Activated T-cell treated with anti-CD3 and anti-CD28 coated beads, Interleukin-2, amount 50 U/mL, for 24 hours (primary cell): ENCODE results near the gene RUFY4.

Experiments used
- DNase-seq: peaks from one replicate; pipeline ENCODE4 v3.0.0-alpha.2; 2020
- H3K27ac Mint-ChIP-seq: 2 replicates; pipeline ENCODE4 v1.8.0; 2020; ENCODE audit warnings: mild to moderate bottlenecking, mixed read lengths
- H3K27me3 Mint-ChIP-seq: 2 replicates; pipeline ENCODE4 v1.8.0; 2020; ENCODE audit warnings: mixed read lengths
- H3K36me3 Mint-ChIP-seq: 2 replicates; pipeline ENCODE4 v1.8.0; 2020; ENCODE audit warnings: low read depth, mixed read lengths
- H3K4me1 Mint-ChIP-seq: 2 replicates; pipeline ENCODE4 v1.8.0; 2020; ENCODE audit warnings: low read depth, mixed read lengths
- H3K4me3 Mint-ChIP-seq: 2 replicates; pipeline ENCODE4 v1.8.0; 2020; ENCODE audit warnings: mild to moderate bottlenecking, moderate library complexity, mixed read lengths
- H3K9me3 Mint-ChIP-seq: 2 replicates; pipeline ENCODE4 v1.8.0; 2020; ENCODE audit warnings: mixed read lengths

RUFY4 gene

DNA sequence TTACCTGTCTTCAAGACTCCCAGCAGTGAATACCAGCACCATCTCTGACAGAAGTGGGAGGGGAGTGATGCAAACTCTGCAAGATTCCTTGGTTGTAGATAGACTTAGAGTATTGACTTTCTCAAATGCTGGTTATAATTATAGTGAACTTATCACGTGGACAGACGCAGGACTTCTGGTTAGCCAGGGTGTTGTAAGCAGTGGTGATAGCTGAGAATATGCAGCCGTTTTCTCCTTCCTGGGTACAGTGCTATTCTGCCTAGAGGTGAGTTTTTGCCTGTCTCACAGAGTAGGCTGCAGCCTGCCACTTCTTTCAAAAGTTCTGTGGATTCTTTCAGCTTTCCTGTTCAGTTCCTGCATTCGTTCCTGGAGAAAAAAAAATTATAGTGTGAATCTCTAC lies 56.0 kb downstream of the RUFY4 start:
- Mint-ChIP-seq H3K4me3 (no peak overlapping the region), H3K27ac (no peak overlapping the region)

DNA sequence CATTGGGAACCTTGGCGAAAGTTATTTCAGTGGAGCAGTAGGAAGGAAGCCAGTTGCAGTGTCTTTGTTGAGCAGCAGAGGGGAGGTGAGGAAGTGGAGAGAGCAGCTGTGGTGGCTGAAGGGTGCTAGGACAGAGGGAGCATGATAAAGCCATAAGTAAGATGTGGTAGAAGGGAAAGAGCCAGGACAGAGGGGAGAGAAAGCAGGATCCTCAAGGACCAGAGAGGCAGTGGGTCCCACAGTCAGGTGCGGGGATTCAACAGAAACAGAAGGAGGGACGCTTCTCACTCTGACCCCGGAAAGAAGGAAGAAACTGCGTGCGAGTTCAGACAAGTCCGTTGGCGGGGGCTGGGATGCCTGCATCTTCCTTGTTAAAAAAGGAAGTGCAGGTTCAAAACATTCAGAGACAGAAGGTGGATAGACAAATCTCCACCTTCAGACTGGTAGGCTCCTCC lies 56.6 kb downstream of the RUFY4 start, which contains the start of gene CXCR2:
Gene CXCR2 (plus strand): TSS at position 403 of the 455 bp plus-strand sequence. CDS start 8,774 bp downstream, outside the sequence.
- no peaks in the 10 kb centered on the region for H3K36me3 Mint-ChIP-seq
- peaks cover 12% of the 10 kb centered on the region for H3K9me3 Mint-ChIP-seq
- H3K4me3 Mint-ChIP-seq = no peak within 1 kb of the TSS
- H3K27me3 Mint-ChIP-seq = peaks cover 23% of the 10 kb centered on the region
- peaks cover 6% of the 10 kb centered on the region for H3K4me1 Mint-ChIP-seq
- H3K27ac Mint-ChIP-seq = peak within 1 kb of the TSS; percentile 17
- DNase-seq = no peak

More for the DNA sequence above, 56.0 kb downstream of the RUFY4 start:
- H3K9me3 Mint-ChIP-seq = peaks cover 12% of the 10 kb centered on the region
- H3K27me3 Mint-ChIP-seq = peaks cover 26% of the 10 kb centered on the region
- no peak for DNase-seq
- no peaks in the 10 kb centered on the region for H3K36me3 Mint-ChIP-seq
- H3K4me1 Mint-ChIP-seq = peaks cover 6% of the 10 kb centered on the region

DNA sequence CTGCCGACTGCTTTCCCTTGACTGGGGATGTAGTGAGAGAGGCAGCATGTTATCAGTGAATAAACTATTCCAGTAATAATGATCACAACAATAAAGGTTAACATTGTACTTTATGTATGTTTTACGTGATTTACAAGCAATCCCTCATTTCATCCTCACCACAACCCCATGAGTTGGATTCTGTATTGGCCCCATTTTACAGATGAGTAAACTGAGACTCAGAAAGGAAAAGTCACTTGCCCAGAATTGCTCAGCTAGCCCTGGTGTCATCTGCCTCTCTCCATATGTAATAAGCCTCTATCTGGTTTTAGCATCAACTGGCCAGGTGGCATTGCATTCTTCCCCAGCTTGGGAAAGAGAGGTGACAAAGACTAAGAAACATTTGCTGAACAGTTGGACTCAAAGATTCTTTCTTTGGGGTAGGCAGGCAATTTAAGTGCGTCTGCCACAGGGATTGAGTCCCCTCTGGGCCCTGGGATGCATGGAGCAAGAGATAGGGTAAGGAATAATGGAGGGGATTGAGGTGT lies 58.9 kb downstream of the RUFY4 start:
- peaks cover under 1% of the 10 kb centered on the region for H3K9me3 Mint-ChIP-seq
- no peak overlapping the region for H3K4me3 Mint-ChIP-seq
- H3K36me3 Mint-ChIP-seq = no peaks in the 10 kb centered on the region
- H3K27me3 Mint-ChIP-seq = peaks cover 26% of the 10 kb centered on the region
- H3K27ac Mint-ChIP-seq = no peak overlapping the region
- H3K4me1 Mint-ChIP-seq = peaks cover 6% of the 10 kb centered on the region
- DNase-seq = no peak

DNA sequence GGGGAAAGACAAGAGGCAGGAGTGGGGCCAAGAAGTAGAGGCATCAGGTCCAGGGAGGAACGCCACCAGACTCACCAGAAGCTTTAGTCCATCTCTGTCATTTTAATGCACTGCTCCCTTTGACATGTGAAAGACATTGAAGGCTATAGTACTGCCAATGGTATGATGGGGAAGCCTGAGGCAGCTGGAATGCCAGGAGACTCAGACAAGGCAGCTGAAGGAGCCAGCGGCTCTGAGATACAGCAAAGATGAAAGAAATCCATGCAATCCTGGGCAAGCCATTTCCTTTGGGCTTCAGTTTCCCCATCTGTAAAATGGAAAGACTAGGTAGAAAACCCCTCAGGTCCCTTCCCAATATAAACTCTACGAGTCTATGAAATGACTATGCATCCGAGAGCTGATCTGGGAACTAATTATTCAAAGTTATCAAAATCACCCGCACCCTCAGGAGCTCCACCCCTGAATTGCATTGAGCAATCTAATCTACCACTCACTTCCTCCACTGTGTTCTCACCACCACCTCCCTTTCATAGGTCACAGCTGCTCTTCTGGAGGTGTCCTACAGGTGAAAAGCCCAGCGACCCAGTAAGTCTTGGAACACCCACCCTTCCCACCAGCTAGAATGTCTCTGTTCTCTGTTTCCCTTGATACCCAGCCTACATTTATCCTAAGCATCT lies 59.9 kb downstream of the RUFY4 start:
- peaks cover 6% of the 10 kb centered on the region for H3K4me1 Mint-ChIP-seq

DNA sequence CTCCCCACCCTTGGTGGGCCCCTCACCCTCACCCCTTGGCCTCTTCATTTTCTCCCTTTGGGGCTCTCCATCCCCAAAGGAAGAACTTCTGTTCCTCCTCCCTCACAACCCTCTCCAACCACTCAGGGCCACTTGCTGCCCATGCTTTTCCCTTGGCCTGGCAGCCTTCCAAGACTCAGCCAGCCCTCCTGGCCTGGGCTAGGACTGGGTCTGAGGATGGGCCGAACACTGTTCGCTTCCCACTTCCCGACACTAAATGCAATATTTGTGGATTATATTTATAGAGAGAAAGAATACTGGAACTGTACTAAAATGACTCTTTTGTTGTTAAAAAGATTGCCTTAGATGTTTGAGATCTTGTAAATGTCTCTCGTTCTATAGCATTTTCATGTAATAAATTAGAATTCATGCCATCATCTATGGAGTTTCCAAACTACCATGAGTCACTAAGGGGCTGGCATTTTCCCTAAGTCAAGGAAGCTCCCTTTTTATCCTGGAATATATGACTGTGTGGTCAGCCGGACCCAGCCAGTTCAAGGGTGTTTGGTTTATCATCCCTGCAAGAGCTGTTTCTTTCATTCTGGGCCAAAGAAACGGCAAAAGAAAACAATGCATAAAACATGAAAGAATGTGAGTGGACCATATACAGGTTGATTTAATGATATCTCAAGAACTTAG lies 60.5 kb downstream of the RUFY4 start:
- no peaks in the 10 kb centered on the region for H3K9me3 Mint-ChIP-seq
- H3K4me1 Mint-ChIP-seq = peaks cover 6% of the 10 kb centered on the region
- H3K36me3 Mint-ChIP-seq = no peaks in the 10 kb centered on the region
- H3K27ac Mint-ChIP-seq = no peak overlapping the region
- DNase-seq = no peak
- no peak overlapping the region for H3K4me3 Mint-ChIP-seq
- peaks cover 26% of the 10 kb centered on the region for H3K27me3 Mint-ChIP-seq

More for the DNA sequence above, 59.9 kb downstream of the RUFY4 start:
- Mint-ChIP-seq H3K27ac (no peak overlapping the region), H3K27me3 (peaks cover 26% of the 10 kb centered on the region), H3K36me3 (no peaks in the 10 kb centered on the region), H3K9me3 (no peaks in the 10 kb centered on the region), H3K4me3 (no peak overlapping the region)
- DNase-seq = no peak

DNA sequence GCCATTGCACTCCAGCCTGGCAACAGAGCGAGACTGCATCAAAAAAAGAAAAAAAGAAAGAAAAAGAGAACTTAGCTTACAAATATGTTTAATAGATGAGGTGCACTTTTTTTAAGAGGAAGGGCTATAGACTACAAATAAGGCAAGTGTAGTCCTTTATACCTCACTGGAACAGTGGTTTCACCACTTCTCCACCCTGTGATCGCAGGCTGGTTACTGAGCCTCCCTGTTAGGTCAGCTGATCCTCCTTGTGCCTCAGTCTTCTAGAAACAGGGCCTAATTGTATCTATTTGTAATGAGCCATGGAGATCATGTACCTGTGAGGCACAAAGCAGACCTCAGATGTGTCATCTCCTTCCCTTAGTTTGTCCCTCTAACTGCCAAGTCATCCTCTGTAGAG lies 61.3 kb downstream of the RUFY4 start:
- no peaks in the 10 kb centered on the region for H3K9me3 Mint-ChIP-seq
- H3K4me1 Mint-ChIP-seq = peaks cover 6% of the 10 kb centered on the region
- H3K36me3 Mint-ChIP-seq = no peaks in the 10 kb centered on the region
- DNase-seq = no peak
- no peak overlapping the region for H3K27ac Mint-ChIP-seq
- no peak overlapping the region for H3K4me3 Mint-ChIP-seq
- H3K27me3 Mint-ChIP-seq = peaks cover 28% of the 10 kb centered on the region

DNA sequence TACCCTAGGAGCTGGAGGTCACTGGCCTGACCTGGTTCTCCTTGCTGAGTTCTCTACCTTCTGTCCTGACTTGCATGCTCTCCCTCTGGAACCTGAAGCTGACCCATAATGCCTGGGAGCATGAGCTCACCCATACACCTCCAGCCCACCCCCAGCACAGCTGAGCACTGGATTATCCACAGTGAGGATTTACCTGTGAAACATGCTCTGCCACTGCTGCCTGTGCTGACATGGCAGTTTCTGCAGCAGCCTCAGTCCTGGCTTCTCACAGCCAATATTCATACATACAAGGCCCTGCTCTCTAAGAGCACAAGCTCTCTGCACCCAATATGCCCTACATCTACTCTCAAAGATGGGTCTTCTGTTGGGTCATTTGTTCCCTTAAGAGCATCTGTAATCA lies 61.8 kb downstream of the RUFY4 start:
- DNase-seq = no peak
- Mint-ChIP-seq H3K36me3 (no peaks in the 10 kb centered on the region), H3K4me1 (peaks cover 1% of the 10 kb centered on the region), H3K4me3 (no peak overlapping the region), H3K27ac (no peak overlapping the region), H3K9me3 (no peaks in the 10 kb centered on the region), H3K27me3 (peaks cover 29% of the 10 kb centered on the region)

DNA sequence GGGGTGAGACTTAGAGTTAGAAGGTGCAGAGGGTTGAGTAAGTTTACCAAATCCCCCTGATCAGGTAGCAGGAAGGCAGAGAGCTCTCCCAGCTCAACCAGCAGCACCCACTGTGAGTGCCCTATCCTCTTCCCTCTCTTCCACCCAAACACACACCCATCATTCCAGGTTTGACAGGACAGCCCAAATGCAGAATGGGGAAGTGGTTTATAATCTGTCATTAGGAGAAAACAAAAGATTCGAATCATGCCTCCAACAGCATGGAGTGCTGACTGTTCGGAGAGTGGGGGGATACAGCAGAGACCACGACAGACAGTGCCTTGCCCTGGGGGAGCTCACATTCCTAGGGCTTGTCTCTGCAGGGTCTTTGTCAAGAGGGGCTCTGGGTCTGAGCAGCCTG lies 68.5 kb downstream of the RUFY4 start:
- Mint-ChIP-seq H3K27me3 (peaks cover 48% of the 10 kb centered on the region), H3K4me1 (no peaks in the 10 kb centered on the region), H3K4me3 (no peak overlapping the region), H3K36me3 (no peaks in the 10 kb centered on the region), H3K9me3 (no peaks in the 10 kb centered on the region), H3K27ac (no peak overlapping the region)
- DNase-seq = no peak

DNA sequence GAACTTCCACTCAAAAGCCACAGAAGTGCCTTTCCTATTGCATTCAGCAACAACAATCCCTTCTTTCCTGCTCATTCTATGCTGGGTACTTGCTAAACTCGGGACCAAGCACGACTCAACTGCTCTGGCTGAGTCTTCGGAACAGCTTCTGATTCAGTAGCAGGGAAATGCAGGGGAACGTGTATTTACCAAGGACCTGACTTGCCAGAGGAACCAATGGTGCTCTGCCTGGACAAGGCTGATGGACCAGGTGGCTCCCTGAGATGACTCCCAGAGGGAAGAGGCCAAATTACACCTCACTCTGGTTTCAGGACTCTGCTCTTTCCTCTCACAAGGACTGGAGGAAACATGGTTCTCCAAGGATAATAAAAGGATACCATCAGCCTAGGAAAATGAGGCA lies 69.0 kb downstream of the RUFY4 start:
- no peak overlapping the region for H3K27ac Mint-ChIP-seq
- H3K36me3 Mint-ChIP-seq = no peaks in the 10 kb centered on the region
- no peak overlapping the region for H3K4me3 Mint-ChIP-seq
- peaks cover 44% of the 10 kb centered on the region for H3K27me3 Mint-ChIP-seq
- no peaks in the 10 kb centered on the region for H3K9me3 Mint-ChIP-seq
- DNase-seq = no peak
- H3K4me1 Mint-ChIP-seq = no peaks in the 10 kb centered on the region
